Kidney epithelial cell (primary cell): ENCODE measurements around the gene NDOR1. TPM values are rescaled to one million over a fixed set of nuclear protein-coding genes. Genes with fewer than 3 reads are reported as not detected.

ENCODE experiments used
- DNase-seq: peaks from one replicate; pipeline ENCODE4 v3.0.0-alpha.2; 2010; ENCODE audit warnings: low read depth
- H3K27me3 ChIP-seq: 2 replicates; pipeline ENCODE4 v1.6.0; 2011; ENCODE audit warnings: low read length; ENCODE audit not compliant: control insufficient read depth, insufficient read depth
- H3K36me3 ChIP-seq: 2 replicates; pipeline ENCODE4 v1.5.1; 2011; ENCODE audit warnings: low read length; ENCODE audit not compliant: control insufficient read depth, insufficient read depth
- H3K4me3 ChIP-seq: 2 replicates; pipeline ENCODE4 v1.5.1; 2011; ENCODE audit warnings: low read depth, mild to moderate bottlenecking, control low read depth, low read length
- total RNA-seq: library from RNA; depleted of rRNA; stranded (reverse); fragments of >200 nt; gene quantifications from 2 replicates; pipeline ENCODE4 v1.2.3, GENCODE V29; 2015
- TF ChIP-seq, protein P1 (sequence below): IDR thresholded peaks from 2 replicates; pipeline ENCODE4 v1.5.1; 2011; ENCODE audit warnings: mild to moderate bottlenecking, moderate library complexity, low read length, control low read depth, inconsistent platforms; ENCODE audit not compliant: insufficient read depth, poor library complexity, severe bottlenecking

NDOR1 gene
- total RNA-seq, 1 donor from 2014 or later, result 28.6 TPM

- Histone ChIP-seq H3K36me3 (no peaks in the 10 kb centered on the region), H3K4me3 (no peak overlapping the region), H3K27me3 (no peaks in the 10 kb centered on the region)
- TF ChIP-seq, protein P1, sequence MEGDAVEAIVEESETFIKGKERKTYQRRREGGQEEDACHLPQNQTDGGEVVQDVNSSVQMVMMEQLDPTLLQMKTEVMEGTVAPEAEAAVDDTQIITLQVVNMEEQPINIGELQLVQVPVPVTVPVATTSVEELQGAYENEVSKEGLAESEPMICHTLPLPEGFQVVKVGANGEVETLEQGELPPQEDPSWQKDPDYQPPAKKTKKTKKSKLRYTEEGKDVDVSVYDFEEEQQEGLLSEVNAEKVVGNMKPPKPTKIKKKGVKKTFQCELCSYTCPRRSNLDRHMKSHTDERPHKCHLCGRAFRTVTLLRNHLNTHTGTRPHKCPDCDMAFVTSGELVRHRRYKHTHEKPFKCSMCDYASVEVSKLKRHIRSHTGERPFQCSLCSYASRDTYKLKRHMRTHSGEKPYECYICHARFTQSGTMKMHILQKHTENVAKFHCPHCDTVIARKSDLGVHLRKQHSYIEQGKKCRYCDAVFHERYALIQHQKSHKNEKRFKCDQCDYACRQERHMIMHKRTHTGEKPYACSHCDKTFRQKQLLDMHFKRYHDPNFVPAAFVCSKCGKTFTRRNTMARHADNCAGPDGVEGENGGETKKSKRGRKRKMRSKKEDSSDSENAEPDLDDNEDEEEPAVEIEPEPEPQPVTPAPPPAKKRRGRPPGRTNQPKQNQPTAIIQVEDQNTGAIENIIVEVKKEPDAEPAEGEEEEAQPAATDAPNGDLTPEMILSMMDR, result no peak
- no peak for DNase-seq
Measured at GRCh38 chr9:137185921-137186320, 19.6 kb upstream of the NDOR1 start.

GRCh38 chr9:137186385-137186784 is 19.1 kb upstream of the NDOR1 start:
- no peak for DNase-seq
- Histone ChIP-seq H3K4me3 (no peak overlapping the region), H3K27me3 (no peaks in the 10 kb centered on the region), H3K36me3 (no peaks in the 10 kb centered on the region)
- TF ChIP-seq, protein P1, result no peak

- TF ChIP-seq, protein P1, result no peak
- Histone ChIP-seq H3K4me3 (peak overlapping the region; percentile 88), H3K27me3 (no peaks in the 10 kb centered on the region), H3K36me3 (no peaks in the 10 kb centered on the region)
- DNase-seq, result no peak
Measured at GRCh38 chr9:137187386-137187785, 18.1 kb upstream of the NDOR1 start.

DNA sequence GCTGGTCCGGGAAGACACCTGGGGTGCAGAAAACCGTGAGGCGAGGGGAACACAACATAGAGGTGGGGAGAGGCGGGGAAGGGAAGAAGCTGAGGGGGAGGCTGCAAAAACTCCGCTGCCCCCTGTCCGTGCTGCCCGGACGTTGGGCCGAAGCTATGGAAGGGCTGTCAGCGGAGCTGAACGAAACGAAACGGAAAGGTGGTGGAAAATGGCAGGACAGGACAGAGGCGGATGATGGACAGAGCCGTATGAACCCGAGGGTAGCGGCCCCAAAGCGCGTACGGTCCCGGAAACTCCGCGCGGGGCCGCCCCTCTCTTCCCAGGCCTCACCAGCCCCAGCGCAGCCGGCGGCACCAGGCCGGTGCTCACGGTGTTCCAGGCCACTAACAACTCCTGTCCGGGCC is 17.4 kb upstream of the NDOR1 start:
- Histone ChIP-seq H3K4me3 (peak overlapping the region; percentile 88), H3K36me3 (no peaks in the 10 kb centered on the region), H3K27me3 (no peaks in the 10 kb centered on the region)
- no peak for DNase-seq
- TF ChIP-seq, protein P1, result no peak

GRCh38 chr9:137188490-137189296 is 16.8 kb upstream of the NDOR1 start, which contains the start of the genes ANAPC2 and SSNA1:
ANAPC2 (minus strand) TSS chr9:137188560; CDS start chr9:137188532, 28 bp downstream.
SSNA1 (plus strand) TSS chr9:137188676; CDS start chr9:137188727, 51 bp downstream.
- TF ChIP-seq, protein P1, result peak; percentile 59
- H3K27me3 ChIP-seq, result no peaks in the 10 kb centered on the region
- H3K4me3 ChIP-seq, result peak within 1 kb of the TSS; percentile 88
- H3K36me3 ChIP-seq, result no peaks in the 10 kb centered on the region
- DNase-seq, result peak; percentile 64
